GM18868 (cell line): ENCODE data around the gene GABBR2.
A peak's percentile ranks its signal among the peaks of the same experiment; 100 is the strongest.

Source experiments
- ATAC-seq: cut with Tn5 transposase; IDR thresholded peaks from one replicate; pipeline ENCODE4 v1.9.1; 2021; ENCODE audit warnings: mild to moderate bottlenecking, moderate library complexity; ENCODE audit not compliant: unreplicated experiment

The GABBR2 gene

DNA sequence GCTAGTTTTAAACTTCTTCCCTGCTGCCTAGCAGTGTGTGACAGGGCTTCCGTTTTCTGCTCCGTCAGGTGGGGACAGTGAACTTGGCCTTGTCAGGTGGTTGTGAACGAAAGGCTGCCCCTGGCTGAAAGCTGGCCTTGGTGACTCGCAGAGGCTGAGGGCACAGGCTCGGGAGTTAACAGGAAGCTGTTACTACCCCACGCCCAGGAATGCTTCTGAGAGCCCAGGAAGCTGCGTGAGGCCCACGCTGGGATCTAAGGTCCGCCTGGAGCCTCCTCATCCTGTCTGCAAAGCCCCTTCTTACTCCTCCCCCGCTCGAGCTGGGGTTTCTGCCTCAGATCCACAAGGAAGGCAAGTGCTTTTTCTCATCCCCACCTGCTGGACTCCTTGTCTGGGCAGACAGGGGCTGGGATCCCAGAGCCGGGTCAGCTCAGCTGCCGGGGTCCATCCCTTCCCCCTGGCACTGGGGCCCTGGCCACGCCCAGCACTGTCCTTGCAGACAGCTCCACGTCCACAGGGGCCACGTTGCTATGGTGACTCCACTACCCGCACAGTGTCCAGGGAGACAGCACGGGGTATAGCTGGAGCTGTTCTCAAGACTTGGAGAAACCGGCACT, 328.6 kb downstream of the GABBR2 start:
- peak; percentile 58 for ATAC-seq

- no peak for ATAC-seq
These were observed 329.2 kb downstream of the GABBR2 start for GRCh38 chr9:98379572-98379971.

- no peak for ATAC-seq
These were observed 329.9 kb downstream of the GABBR2 start for GRCh38 chr9:98378794-98379193.

DNA sequence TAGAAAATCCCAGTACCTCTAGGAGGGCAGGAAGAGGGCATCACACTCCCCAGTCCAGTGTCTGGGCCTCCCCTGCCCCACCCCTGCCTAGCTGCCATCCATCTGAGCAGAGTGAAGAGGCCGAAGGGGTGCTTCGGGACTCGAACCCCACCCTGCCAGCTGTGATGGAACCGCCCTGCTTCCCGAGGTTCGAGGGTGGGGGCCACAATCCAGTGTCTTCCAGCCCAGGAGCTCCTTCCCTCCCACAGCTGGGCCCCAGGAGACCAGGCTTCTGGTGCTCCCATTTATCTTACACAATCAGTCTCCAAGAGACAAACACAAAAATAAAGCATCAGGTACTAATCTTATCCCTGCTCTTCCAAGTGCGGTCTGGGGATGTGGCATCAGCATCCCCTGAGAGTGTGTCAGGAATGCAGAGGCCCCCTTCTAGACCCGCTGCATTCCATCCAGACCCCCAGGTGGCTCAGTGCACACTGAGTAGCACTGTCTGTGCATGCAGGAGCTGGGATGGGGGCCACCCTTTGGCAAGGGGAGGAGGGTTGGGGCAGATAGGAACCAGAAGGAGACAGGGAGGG, 330.4 kb downstream of the GABBR2 start:
- no peak for ATAC-seq

DNA sequence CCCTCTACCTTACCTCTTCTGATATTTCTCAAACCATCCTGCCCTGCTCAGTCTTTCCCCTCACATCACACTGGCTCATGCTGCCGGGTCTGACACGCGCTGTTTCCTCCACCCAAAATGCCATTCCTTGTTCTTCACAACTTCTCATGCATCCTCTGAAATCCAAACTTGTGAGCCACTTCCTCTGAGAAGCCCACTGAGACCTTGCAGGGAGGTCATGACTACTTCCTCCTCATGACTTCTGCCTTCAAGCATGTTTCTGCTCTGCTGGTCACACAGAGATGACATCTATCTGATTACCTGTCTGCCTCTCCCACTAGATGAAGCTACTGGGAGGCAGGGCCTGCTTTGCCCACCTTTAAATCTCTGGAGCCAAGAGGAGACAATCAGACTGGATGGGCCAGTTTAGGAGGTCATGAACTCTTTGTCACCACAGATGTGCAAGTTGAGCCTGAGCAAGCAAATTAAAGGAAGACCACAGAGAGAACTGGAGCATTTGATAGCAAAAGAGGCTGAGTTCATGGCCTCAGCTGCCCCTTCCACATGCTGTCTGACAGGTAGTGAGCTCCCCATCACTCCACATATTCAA, 333.5 kb downstream of the GABBR2 start:
- no peak for ATAC-seq

GRCh38 chr9:98374385-98375051, 334.2 kb downstream of the GABBR2 start:
- ATAC-seq, result no peak

GRCh38 chr9:98373609-98374008, 335.1 kb downstream of the GABBR2 start:
- ATAC-seq, result no peak

- no peak for ATAC-seq
These were observed 336.5 kb downstream of the GABBR2 start for GRCh38 chr9:98372077-98372836.

- ATAC-seq, result no peak
These were observed 337.8 kb downstream of the GABBR2 start for GRCh38 chr9:98370976-98371315.

DNA sequence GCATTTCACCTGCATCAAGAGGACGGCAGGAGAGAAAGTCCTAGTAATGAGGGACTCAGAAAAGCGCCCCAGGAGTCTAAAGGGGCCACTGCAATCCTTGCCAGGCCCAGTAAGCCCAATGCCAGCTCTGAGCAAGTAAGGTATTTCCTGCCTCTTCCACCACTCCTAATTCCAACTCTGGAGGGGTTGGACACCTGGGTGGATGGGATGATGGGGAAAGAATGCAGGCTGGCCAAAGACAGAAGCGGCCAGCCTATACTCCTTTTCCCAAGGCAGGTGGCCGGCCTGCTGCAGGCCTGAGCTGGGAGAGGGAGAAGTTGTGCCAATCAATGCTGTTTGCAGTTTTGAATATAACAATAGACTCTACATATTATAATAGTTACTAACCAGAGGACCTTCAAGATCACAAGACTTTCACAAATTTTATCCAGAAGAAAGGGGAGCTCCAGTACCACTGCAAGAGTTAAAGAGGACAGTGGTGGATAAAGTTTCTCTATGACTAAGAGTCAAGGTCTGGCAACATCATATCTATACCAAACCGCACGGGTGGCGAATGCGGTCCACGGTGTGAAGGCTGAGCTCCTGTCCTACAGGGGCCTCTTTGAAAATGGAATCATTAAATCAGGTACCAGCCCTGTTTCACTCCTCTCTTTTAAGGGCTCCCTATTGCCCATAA, 338.3 kb downstream of the GABBR2 start:
- ATAC-seq, result no peak

DNA sequence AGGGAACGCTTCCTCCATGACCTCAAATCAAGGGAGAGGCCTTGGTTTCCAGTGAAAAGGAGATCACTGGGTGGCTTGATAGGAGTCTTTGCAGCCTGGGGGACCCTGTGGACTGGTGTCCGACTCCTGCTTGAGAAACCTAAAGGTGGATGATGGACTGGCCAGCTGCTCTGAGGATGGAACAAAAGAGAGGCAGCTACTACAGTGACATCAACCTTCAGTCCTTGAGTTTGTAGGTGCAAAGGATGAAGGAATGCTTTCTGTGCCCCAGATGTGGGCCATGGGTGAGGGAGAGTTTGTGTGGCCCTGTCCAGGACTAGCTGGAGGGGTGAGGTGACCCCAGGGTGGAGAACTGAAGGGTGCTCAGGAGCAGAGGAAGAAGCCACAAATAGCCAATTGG, 338.8 kb downstream of the GABBR2 start:
- no peak for ATAC-seq

DNA sequence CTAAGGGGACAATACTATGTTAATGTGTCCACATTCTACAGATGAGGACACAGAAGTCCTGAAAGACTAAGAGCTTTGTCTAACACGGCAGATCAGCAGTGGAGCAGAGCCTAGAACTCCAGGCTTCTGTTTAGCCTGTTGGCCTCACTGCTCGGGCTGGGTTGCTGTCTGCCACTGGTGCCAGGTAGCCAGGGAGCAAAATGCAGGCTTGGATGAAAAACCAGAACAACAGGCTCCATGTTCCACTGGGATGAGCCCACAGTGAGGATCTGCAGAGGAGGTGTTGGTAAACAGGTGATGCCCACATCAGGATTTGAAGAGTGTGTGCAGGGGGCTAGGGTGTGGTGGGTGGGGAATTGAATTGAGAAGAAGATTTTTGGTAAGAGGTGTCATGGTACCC, 339.3 kb downstream of the GABBR2 start:
- ATAC-seq, result no peak

- ATAC-seq, result no peak
These were observed 339.7 kb downstream of the GABBR2 start for GRCh38 chr9:98369066-98369425.

- ATAC-seq, result no peak
These were observed 340.2 kb downstream of the GABBR2 start for GRCh38 chr9:98368366-98369065.

- ATAC-seq, result no peak
These were observed 340.8 kb downstream of the GABBR2 start for GRCh38 chr9:98367923-98368322.

DNA sequence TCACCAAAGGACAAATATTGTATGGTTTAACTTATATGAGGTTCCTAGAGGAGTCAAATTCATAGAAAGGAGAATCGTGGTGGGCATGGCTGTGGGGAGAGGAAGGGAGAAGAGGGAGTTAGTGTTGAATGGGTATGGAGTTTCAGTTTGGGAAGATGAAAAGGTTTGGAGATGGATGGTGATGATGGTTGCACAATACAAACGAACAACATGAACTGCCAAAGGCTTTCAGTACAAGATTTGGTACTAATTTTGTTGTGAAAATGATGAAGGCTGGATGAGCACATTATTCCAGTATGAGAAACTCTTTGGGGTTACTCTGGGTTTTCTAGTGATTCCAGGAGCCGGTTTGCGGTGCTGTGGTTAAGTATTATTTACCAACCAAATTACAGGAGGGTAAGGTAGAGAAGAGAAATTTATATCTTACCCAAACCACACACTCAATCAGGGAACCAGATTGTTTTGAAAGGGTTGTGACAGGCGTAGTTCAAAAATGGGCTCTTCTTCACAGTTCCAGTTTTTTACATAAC, 341.3 kb downstream of the GABBR2 start:
- ATAC-seq, result no peak

DNA sequence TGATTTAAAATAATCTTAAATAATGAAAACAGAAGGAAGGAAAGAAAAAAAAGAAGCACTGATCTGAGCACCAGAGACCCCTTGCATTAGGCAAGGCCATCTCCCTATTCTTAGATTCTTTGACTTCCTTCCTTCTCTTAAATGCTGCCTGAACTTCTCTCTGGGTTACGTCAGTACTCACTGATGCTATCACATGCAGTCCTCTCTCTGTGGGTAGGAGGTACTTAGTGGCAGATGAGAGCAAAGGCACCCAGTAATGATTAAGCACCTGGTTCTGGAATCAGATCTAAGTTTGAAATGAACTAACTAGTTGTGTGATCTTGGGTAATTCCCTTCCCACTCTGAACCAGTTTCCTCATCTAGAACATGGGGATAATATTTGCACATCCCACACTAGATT, 343.0 kb downstream of the GABBR2 start:
- ATAC-seq, result no peak

- no peak for ATAC-seq
These were observed 343.5 kb downstream of the GABBR2 start for GRCh38 chr9:98365227-98365669.

DNA sequence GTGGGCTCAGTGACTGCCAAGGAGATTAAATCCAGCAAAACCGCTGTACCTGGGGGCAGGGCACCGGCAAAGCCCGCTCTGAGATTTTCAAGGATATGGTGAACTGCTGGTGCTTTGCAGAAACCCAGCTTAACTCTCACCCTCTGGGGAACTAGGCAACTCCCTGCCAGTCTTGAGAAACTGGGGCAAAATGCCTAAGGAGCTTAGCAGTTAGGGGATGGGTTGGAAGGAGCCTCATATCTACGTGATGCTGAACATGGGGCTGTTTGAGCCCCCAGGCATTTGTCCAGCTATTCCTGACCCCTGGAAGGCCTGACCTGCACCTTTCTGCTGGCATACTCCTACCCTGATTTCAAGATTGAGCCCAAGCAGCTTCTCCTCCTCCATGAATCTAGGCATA, 344.6 kb downstream of the GABBR2 start:
- no peak for ATAC-seq

DNA sequence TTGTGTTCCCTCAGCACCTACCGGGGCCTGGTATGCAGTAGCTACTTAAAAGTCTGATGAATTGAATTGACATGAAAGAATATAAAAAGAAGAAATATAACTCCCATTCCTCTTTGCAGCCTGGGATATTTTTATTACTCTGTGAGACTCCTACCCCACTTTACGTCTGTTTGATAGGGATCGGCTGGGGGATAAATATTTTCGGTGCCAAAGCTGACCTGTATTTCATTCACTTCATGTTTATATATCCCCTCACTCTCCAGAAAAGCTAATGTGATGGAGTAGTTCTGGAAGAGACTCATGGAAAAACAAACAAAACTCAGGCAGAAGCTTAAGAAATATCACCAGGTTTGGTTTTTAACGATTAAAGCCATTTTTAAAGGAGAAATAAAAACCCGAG, 345.1 kb downstream of the GABBR2 start:
- no peak for ATAC-seq
